Muscle of back (tissue), 13 donors: Measurements from ENCODE around the gene COPS7B. TPM values are rescaled to one million over a fixed set of nuclear protein-coding genes. Genes with fewer than 3 reads are reported as not detected.
A peak's percentile ranks its signal among the peaks of the same experiment; 100 is the strongest.
"Not testable (repeated sequence)": the region's sequence is repeated elsewhere in the genome, so short reads cannot be mapped to it uniquely, and the experiment has no call there.

Experiments
- DNase-seq, 3 donors: peaks; one replicate each; pipeline versions ENCODE4 v3.0.0 to v3.0.0-alpha.2; 2013
- long read RNA-seq, 9 donors: transcript quantifications; one replicate each; lab custom pipeline, GENCODE V29; 2026
- polyA plus RNA-seq, 10 donors: library from polyadenylated mRNA; unstranded; fragments of 120-200 nt; gene quantifications; one replicate each; pipeline ENCODE4 v1.2.1, GENCODE V29; 2013; ENCODE audit not compliant: insufficient read length in 10 of 10

The COPS7B gene
- 10 to 100 TPM; 30.8 to 41.9 (median 36.9) TPM for polyA plus RNA-seq
- long read RNA-seq, donor 1, partial matches to known transcripts: 0 of 5 reads
- long read RNA-seq, donor 1, other reads (novel, unspliced or antisense): 0 of 5 reads
- long read RNA-seq, donor 2, partial matches to known transcripts: 0 of 8 reads
- long read RNA-seq, donor 2, other reads (novel, unspliced or antisense): 0 of 8 reads
- long read RNA-seq, donor 3: 0 reads
- long read RNA-seq, donor 4, partial matches to known transcripts: 0 of 3 reads
- long read RNA-seq, donor 4, other reads (novel, unspliced or antisense): 0 of 3 reads
- long read RNA-seq, donor 5, partial matches to known transcripts: 0 of 10 reads
- long read RNA-seq, donor 5, other reads (novel, unspliced or antisense): 0 of 10 reads
- long read RNA-seq, donor 6, transcript COPS7B-201 (7 exons, 2,544 nt): major isoform, 7 of 49 reads
- long read RNA-seq, donor 6, partial matches to known transcripts: 41 of 49 reads
- long read RNA-seq, donor 6, other reads (novel, unspliced or antisense): 0 of 49 reads
- long read RNA-seq, donor 7, partial matches to known transcripts: 0 of 4 reads
- long read RNA-seq, donor 7, other reads (novel, unspliced or antisense): 0 of 4 reads
- long read RNA-seq, donor 8, transcript COPS7B-201 (7 exons, 2,544 nt): major isoform, 6 of 8 reads
- long read RNA-seq, donor 8, partial matches to known transcripts: 0 of 8 reads
- long read RNA-seq, donor 8, other reads (novel, unspliced or antisense): 0 of 8 reads
- long read RNA-seq, donor 9, partial matches to known transcripts: 0 of 1 reads
- long read RNA-seq, donor 9, other reads (novel, unspliced or antisense): 0 of 1 reads

GRCh38 chr2:231786177-231786916 lies at the start of gene COPS7B:
Gene COPS7B (plus strand): TSS chr2:231786445. CDS start chr2:231788571, 2,126 bp downstream.
- DNase-seq: peak; percentile 72 to 93 (median 86)

- DNase-seq: no peak
These were observed 48.5 kb upstream of the COPS7B start for GRCh38 chr2:231737761-231738160.

GRCh38 chr2:231743376-231744116 lies 42.7 kb upstream of the COPS7B start:
- no peak for DNase-seq

DNA sequence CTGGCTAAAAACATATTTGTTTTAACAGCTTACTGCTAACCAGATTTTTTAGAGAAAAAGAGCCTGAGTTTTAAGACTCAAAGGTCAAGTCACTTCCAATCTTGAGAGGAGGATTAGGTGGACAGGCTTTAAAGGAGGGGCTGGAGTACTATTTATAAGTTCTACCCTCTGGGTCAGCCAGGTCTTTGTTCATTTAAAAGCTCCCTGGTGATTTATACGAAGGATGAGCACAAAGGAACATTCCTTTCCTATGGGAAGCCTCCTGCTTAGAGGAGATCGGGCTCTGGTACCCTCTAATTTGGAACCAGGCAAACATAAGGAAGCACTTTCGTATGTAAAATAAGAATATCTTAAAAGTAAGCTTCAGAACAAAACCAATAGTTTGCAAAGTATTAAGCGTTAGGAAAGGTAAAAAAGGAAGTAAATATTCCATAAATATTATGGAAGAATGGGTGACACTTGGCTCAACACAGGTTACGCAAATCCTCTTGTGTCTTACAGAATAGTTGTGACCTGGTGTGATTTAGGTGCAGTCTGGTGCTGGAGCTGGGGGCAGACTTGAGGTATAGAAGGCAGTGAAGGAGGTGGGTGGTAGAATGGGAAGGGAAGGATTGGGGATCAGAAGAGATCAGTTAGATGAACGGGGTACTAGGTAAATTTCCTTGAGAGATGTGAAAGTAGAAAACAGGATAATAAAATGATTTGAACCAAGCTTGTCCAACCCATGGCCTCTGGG lies 40.8 kb upstream of the COPS7B start:
- DNase-seq: no peak

DNA sequence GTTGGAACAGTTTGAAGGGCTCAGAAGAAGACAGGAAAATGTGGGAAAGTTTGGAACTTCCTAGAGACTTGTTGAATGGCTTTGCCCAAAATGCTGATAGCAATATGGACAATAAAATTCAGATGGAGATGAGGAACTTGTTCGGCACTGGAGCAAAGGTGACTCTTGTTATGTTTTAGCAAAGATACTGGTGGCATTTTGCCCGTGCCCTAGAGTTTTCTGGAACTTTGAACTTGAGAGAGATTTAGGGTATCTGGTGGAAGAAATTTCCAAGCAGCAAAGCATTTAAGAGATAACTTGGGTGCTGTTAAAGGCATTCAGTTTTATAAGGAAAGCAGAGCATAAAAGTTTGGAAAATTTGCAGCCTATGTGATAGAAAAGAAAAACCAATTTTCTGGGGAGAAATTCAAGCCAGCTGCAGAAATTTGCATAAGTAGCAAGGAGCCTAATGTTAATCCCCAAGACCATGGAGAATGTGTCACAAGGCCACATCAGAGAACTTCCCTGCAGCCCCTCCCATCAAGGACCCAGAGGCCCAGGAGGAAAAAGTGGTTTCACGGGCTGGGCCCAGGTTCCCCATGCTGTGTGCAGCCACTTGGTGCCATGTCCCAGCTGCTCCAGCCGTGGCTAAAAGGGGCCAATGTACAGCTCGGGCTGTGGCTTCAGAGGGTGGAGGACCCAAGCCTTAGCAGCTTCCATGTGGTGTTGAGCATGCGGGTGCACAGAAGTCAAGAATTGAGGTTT lies 37.9 kb upstream of the COPS7B start:
- DNase-seq: not testable (repeated sequence)

- DNase-seq: not testable (repeated sequence)
These were observed 37.2 kb upstream of the COPS7B start for GRCh38 chr2:231749016-231749415.

DNA sequence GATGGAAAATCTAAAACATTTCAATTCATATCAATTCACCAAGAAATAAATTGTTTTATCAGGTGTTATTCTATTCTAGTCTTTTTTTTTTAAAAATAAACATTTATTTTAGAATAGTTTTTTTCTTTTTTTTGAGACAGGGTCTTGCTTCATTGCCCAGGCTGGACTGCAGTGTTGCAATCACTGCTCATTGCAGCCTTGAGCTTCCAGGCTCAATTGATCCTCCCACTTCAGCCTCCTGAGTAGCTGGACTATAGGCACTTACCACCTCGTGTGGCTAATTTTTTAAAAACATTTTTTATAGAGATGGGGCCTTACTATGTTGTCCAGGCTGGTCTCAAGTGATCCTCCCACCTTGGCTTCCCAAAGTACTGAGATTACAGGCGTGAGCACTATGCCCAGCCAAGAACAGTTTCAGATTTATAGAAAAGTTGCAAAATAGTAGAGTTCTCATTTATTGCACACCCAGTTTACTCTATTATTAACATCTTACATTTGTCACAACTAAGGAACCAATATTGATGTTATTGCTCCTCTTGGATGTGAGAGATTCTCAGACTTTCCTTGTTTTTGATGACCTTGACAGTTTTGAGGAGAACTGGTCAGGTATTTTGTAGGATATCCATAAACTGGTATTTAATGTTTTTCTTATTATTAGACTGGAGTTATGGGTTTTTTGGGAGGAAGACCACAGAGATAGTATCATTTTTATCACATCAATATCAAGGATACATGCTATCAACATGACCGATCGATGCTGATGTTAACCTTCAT lies 35.0 kb upstream of the COPS7B start:
- no peak for DNase-seq

- no peak for DNase-seq
These were observed 34.2 kb upstream of the COPS7B start for GRCh38 chr2:231752061-231752460.

- DNase-seq: no peak
These were observed 24.5 kb upstream of the COPS7B start for GRCh38 chr2:231761735-231762134.

DNA sequence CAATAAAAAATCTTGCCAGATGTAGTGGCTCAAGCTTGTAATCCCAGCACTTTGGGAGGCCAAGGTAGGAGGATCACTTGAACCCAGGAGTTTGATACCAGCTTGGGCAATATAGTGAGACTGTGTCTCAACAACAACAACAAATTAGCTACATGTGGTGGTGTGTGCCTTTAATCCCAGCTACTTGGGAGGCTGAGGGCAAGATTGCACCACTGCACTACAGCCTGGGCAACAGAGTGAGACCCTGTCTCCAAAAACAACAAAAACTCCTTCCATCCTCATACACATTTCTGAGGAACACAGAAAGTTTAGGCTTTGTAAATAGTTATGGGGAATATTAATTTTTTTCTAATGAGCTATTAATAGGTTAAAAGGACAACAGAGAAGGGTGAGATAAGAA lies 22.1 kb upstream of the COPS7B start:
- no peak for DNase-seq

- no peak for DNase-seq
These were observed 21.5 kb upstream of the COPS7B start for GRCh38 chr2:231764760-231765159.

DNA sequence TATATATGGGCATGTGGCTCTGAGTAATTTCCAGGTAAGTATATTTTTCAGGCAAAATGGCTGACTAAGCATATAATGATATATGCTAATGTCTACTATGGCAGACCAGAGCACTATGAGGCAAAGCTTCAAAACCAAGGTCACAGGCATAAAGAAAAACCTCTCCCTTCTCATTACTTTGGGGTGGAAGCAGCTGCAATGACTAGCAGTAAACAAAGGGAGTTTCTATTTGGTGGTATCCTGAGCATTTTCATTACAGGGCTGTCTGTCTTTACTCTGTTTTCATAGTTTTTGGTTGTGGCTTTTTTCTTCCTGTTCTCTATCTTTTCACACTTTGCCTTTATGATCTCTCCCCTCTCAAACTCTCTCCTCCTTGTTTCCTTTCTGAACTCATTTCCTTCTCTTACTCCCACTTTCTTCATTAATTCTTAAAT lies 20.7 kb upstream of the COPS7B start:
- no peak for DNase-seq

GRCh38 chr2:231769170-231770136 lies 16.8 kb upstream of the COPS7B start:
- no peak for DNase-seq

DNA sequence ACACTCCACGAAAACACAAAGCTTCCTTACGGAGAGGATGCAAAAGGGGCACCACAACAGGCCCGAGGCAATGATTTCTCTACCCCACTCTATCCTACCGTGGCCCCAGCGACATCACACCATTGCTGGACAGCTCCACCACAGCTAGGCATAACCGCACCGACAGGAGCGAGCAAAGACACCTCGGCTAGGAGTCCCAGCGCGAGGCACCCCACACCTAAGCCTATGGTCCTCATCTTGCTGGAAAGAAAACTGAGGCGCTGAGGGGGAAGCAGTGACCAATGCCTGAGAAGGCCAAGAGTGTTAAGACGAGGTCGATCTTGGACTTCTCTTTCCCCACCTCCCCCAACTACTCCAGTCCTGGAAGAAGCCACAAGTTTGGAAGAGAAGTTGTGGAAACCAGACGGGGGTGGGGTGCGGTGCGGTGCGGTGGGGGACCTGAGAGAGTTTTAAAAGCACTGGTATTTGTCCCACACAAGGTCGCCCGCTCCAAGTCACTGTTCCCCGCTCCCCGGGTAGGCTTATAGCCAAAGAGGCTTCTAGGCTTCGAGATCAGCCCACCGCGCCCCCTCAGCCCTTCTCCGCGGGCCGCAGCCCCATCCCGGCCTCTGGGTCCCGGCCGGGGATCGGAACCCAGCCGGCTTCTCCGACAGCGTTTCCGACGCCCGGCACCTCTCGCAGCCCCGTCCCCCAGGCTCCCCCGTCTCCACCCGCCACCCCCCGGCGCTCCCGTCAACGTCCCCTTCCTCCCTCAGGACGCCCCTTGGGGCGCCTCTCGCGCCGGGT lies 5.9 kb upstream of the COPS7B start:
- peak; percentile 7 to 46 (median 10) for DNase-seq

GRCh38 chr2:231780909-231781797 lies 5.1 kb upstream of the COPS7B start, which contains the start of gene PDE6D:
Gene PDE6D (minus strand): TSS chr2:231781282. CDS start chr2:231781114, 168 bp downstream.
- DNase-seq: peak; percentile 98 to 100 (median 99)
